IPS DF 6.9 (cell line): ENCODE measurements around the gene USP21.

Experiments used
- DNase-seq: peaks from one replicate; pipeline ENCODE4 v3.0.0-alpha.2; 2013; ENCODE audit warnings: low read depth, low spot score
- H3K27ac ChIP-seq: one replicate; pipeline ENCODE4 v1.5.1; 2013; ENCODE audit warnings: low read length, control low read depth
- H3K27me3 ChIP-seq: 2 replicates; pipeline ENCODE4 v1.6.1; 2013; ENCODE audit warnings: mild to moderate bottlenecking, low read length; ENCODE audit not compliant: control insufficient read depth, insufficient read depth
- H3K36me3 ChIP-seq: 2 replicates; pipeline ENCODE4 v1.6.1; 2013; ENCODE audit warnings: low read length; ENCODE audit not compliant: control insufficient read depth, insufficient read depth
- H3K4me1 ChIP-seq: 2 replicates; pipeline ENCODE4 v1.6.1; 2013; ENCODE audit warnings: low read length; ENCODE audit not compliant: control insufficient read depth, insufficient read depth
- H3K4me3 ChIP-seq: 2 replicates; pipeline ENCODE4 v1.5.1; 2013; ENCODE audit warnings: mild to moderate bottlenecking, low read length
- H3K9me3 ChIP-seq: 2 replicates; pipeline ENCODE4 v1.6.1; 2013; ENCODE audit warnings: low read length, inconsistent platforms; ENCODE audit not compliant: control insufficient read depth, insufficient read depth
- WGBS: extraction: QIAGEN DNeasy Blood & Tissue Kit; methylation state at CpG from one replicate; pipeline ENCODE4 v1.1.7; 2013; ENCODE audit warnings: mixed read lengths, missing lambda C conversion rate; ENCODE audit not compliant: insufficient read length, insufficient coverage; 5-methylcytosine and 5-hydroxymethylcytosine counted together

Gene USP21

DNA sequence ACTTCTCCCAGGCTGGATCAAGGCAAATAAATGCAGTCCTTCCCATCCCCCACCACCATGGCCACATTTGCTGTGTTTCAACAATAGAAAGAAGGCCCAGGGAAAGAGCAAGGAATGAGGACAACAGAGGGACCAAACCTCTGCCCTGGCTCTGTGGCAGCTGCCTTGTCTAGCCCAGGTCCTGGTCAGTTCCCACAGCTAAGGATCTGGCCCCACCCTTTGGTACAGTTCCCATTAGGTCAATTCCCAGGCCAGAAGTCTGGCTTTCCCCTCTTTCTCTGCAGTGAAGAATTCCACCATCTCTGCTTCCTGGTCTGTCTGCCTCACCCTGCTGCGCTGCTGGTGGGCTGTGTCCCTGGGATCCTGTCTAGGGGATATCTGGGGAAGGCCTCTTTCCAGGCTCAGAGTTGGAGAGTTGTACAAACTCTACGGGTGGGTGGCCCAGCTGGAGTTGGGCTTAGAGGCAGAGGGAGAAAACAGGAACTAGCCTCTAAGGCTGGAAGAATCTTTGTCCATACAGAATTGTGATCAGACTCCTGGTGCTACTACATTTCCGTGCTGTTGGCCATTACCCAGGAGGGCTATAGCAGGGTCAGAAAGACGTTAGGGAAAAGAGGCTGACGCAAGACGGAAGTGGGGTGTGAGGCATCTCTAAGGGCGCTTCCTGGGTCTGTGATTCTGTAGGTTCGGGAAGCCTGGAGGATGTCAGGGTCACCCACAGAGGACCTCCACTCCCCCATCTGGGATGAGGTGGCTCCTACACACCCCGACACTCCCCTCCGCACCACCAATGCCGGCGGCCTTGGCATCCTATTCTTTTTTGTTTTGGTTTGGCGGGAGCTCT lies 41.9 kb downstream of the USP21 start:
- Histone ChIP-seq H3K27me3 (no peaks in the 10 kb centered on the region), H3K9me3 (no peaks in the 10 kb centered on the region), H3K36me3 (peaks cover under 1% of the 10 kb centered on the region; the same call in 1 of the 2 replicates), H3K4me1 (peaks cover 24% of the 10 kb centered on the region), H3K4me3 (no peak overlapping the region), H3K27ac (no peak overlapping the region)
- WGBS, result no CpG with 5 or more reads among the region's 13 CpGs
- DNase-seq, result no peak

DNA sequence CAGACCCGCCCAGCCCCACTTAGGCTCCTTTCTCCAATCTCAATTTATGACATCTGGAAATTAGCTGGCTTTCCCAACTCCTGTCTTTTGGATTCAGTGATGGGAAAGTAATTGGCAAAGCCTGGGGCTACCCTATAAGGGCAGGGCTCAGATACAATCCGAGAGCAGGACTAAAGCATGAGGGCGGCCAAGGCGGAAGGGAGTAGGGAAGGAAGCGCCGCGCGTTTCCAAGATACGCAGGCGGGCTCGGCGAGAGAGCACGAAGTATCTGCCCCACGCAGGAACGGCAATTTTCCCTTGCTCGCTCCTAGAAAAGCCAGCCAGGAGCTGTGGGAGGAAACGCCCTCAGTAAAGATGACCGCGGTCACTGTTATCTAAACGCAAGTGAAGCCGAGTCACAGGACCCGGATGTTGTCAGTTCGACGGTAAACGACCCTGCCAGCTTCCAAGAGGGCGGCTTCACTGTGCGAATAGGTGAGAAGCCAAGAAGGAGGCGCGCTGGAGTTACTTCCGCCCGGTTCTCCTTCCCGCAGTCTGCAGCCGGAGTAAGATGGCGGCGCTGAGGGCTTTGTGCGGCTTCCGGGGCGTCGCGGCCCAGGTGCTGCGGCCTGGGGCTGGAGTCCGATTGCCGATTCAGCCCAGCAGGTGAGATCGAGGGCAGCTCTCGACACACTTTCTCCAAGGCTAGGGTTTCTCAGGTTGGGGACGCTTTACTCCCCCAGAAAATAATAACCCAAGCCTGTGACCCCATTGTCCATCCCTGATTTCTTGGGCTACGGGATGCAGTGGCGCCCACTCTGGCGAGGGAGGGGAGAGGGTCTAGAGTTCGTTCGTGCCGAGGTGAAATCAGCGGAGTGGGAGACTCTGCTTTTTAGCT lies 42.8 kb downstream of the USP21 start, which contains the start of gene NDUFS2:
TSS of gene NDUFS2 (plus strand) at position 532 of the 877 bp plus-strand sequence. CDS start at position 551, 19 bp downstream.
- Histone ChIP-seq H3K9me3 (no peaks in the 10 kb centered on the region), H3K27me3 (no peaks in the 10 kb centered on the region), H3K4me3 (peak within 1 kb of the TSS; percentile 70; the same call in 1 of the 2 replicates), H3K36me3 (peaks cover 4% of the 10 kb centered on the region; the same call in 1 of the 2 replicates), H3K4me1 (peaks cover 19% of the 10 kb centered on the region), H3K27ac (no peak within 1 kb of the TSS)
- WGBS, result no CpG with 5 or more reads among the region's 53 CpGs
- DNase-seq, result peak; percentile 100

DNA sequence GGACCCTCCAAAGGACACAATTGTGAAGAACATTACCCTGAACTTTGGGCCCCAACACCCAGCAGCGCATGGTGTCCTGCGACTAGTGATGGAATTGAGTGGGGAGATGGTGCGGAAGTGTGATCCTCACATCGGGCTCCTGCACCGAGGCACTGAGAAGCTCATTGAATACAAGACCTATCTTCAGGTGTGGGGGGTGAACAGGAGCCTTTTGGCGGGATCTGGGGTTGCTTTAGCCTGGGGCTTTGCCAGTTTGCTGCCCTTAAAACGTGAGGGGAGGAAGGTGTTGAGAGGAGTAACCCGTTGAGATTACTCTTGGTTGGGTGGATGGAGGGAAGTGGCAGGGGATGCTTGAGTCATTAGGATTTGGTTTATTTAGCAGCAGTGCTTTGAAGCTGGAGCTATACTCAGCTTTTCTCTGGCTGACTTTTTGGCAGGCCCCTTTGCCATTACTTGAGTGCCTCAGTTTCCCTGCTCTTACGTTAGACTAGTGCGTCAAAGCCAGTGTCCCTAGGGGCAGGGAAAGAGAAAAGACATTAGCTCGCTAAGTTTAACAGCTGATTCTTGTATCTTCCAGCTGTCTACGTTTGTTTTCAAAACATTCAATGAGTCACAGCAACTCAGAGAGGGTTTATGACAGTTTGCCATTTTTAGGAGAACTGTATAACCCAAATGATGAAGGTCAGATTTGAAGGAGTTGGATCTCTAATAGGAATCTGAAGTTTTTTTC lies 47.3 kb downstream of the USP21 start:
- no peak for DNase-seq
- H3K36me3 ChIP-seq, result peaks cover 20% of the 10 kb centered on the region; the same call in 1 of the 2 replicates
- no CpG with 5 or more reads among the region's 12 CpGs for WGBS
- H3K27ac ChIP-seq, result no peak overlapping the region
- no peaks in the 10 kb centered on the region for H3K27me3 ChIP-seq
- H3K4me1 ChIP-seq, result peaks cover under 1% of the 10 kb centered on the region; the same call in 1 of the 2 replicates
- no peak overlapping the region for H3K4me3 ChIP-seq
- H3K9me3 ChIP-seq, result no peaks in the 10 kb centered on the region

DNA sequence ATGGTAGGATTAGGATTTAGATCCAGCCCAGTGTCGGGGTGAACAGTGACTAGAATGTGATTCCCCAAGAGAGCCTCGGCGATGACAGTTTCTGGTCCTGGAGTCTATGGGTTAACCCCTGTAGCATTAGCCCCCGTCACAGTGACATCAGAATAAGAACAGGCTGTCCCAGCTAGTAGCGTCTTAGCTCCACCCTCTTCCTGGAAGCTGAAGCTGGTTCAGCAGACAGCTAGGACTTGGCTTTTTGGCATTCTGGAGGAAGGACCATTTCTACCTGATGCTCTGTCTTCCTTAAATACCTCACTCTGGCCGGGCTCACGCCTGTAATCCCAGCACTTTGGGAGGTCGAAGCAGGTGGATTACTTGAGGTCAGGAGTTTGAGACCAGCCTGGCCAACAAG lies 47.9 kb downstream of the USP21 start:
- Histone ChIP-seq H3K36me3 (peaks cover 24% of the 10 kb centered on the region; the same call in 1 of the 2 replicates), H3K4me1 (no peaks in the 10 kb centered on the region), H3K9me3 (no peaks in the 10 kb centered on the region), H3K27ac (no peak overlapping the region), H3K4me3 (no peak overlapping the region), H3K27me3 (no peaks in the 10 kb centered on the region)
- WGBS, result no CpG with 5 or more reads among the region's 8 CpGs
- no peak for DNase-seq

DNA sequence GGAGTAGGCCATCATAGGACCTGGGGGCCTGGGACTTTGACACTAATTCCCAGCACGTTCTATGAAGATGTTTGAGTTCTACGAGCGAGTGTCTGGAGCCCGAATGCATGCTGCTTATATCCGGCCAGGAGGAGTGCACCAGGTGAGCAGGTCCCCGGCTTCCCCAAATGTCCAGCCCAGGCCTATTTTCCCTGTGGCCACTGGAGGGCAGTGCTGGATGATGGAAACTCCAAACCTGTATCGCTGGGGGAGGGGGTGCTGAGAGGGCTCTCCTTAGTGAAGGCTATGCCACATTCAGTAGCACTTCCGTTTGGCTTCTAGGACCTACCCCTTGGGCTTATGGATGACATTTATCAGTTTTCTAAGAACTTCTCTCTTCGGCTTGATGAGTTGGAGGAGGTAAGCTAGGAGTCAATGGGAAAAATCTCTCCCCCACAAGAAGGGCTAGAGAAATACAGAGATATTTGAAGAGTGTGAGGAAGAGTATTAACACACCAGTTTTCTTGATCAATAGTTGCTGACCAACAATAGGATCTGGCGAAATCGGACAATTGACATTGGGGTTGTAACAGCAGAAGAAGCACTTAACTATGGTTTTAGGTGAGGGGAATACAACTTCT lies 50.6 kb downstream of the USP21 start:
- H3K27ac ChIP-seq, result no peak overlapping the region
- no peaks in the 10 kb centered on the region for H3K9me3 ChIP-seq
- peaks cover 42% of the 10 kb centered on the region; the same call in 1 of the 2 replicates for H3K36me3 ChIP-seq
- no peak overlapping the region for H3K4me3 ChIP-seq
- H3K4me1 ChIP-seq, result no peaks in the 10 kb centered on the region
- no peaks in the 10 kb centered on the region for H3K27me3 ChIP-seq
- DNase-seq, result no peak
- no CpG with 5 or more reads among the region's 11 CpGs for WGBS

DNA sequence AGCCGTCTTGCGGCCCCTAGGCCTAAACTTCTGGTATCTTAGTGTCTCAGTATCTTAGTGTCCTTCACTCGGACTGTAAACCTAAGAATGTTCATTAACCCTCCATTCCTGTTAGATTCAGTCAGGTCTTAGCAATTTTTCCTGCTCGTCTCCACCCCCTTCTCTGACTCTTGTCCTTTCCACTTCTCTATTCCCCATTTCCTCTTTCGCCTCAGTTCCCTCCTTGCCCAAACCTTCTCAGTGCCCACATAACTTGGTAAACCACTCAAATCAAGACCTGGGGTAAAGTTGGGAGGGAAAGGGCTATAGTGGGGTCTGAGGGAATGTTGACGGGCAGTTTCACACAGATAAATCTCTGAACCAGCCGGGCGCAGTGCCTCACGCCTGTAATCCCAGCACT lies 55.1 kb downstream of the USP21 start:
- Histone ChIP-seq H3K9me3 (no peaks in the 10 kb centered on the region), H3K4me1 (peaks cover 4% of the 10 kb centered on the region), H3K27me3 (no peaks in the 10 kb centered on the region), H3K27ac (no peak overlapping the region), H3K36me3 (peaks cover 38% of the 10 kb centered on the region; the same call in 1 of the 2 replicates), H3K4me3 (no peak overlapping the region)
- DNase-seq, result no peak
- WGBS, result no CpG with 5 or more reads among the region's 9 CpGs

DNA sequence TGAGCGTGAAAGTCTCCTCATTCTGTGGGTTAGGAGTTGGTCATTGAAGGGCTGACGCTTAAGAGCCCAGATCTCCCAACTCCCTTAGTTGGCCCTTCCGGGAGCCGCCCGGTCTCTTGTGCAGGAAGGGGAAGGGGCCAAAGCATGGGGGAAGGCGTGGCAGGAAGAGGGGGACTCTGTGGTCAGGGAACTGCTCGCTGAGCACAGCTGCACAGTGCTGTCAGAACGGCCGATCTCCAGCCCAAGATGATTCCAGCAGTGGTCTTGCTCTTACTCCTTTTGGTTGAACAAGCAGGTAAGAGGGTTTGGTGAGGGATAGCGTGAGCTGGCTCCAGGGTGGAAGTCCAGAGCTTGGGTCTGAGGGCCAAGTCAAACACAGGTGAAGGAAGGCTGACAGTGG lies 55.8 kb downstream of the USP21 start, which contains the start of gene FCER1G:
TSS of gene FCER1G (plus strand) at position 220 of the 400 bp plus-strand sequence. CDS start at position 247, 27 bp downstream.
- peaks cover 36% of the 10 kb centered on the region; the same call in 1 of the 2 replicates for H3K36me3 ChIP-seq
- DNase-seq, result no peak
- WGBS, result no CpG with 5 or more reads among the region's 10 CpGs

More for the DNA sequence above, 55.8 kb downstream of the USP21 start, which contains the start of gene FCER1G:
- H3K9me3 ChIP-seq, result no peaks in the 10 kb centered on the region
- no peaks in the 10 kb centered on the region for H3K27me3 ChIP-seq
- H3K27ac ChIP-seq, result no peak within 1 kb of the TSS
- H3K4me1 ChIP-seq, result peaks cover 4% of the 10 kb centered on the region
- H3K4me3 ChIP-seq, result no peak within 1 kb of the TSS
